Measurements from ENCODE around the gene DCPS. TPM values are rescaled to one million over a fixed set of nuclear protein-coding genes. Genes with fewer than 3 reads are reported as not detected.
"Not testable (repeated sequence)": the region's sequence is repeated elsewhere in the genome, so short reads cannot be mapped to it uniquely, and the experiment has no call there.

Gene DCPS
- total RNA-seq = 10 to 100 TPM in 3 of 4 donors, 1 to 10 TPM in 1; 9.9 to 14.9 (median 10.4) TPM
- 10.6 TPM for polyA plus RNA-seq
- long read RNA-seq, donor 1, transcript DCPS-201 (6 exons, 1,479 nt) = major isoform, 5 of 6 reads
- long read RNA-seq, donor 1, partial matches to known transcripts = 0 of 6 reads
- long read RNA-seq, donor 1, other reads (novel, unspliced or antisense) = 1 of 6 reads
- long read RNA-seq, donor 2, partial matches to known transcripts = 1 of 5 reads
- long read RNA-seq, donor 2, other reads (novel, unspliced or antisense) = 0 of 5 reads
- long read RNA-seq, donor 3, transcript DCPS-201 (6 exons, 1,479 nt) = major isoform, 7 of 7 reads
- long read RNA-seq, donor 3, partial matches to known transcripts = 0 of 7 reads
- long read RNA-seq, donor 3, other reads (novel, unspliced or antisense) = 0 of 7 reads
- long read RNA-seq, donor 4, transcript DCPS-201 (6 exons, 1,479 nt) = major isoform, 6 of 7 reads
- long read RNA-seq, donor 4, partial matches to known transcripts = 0 of 7 reads
- long read RNA-seq, donor 4, other reads (novel, unspliced or antisense) = 1 of 7 reads

DNA sequence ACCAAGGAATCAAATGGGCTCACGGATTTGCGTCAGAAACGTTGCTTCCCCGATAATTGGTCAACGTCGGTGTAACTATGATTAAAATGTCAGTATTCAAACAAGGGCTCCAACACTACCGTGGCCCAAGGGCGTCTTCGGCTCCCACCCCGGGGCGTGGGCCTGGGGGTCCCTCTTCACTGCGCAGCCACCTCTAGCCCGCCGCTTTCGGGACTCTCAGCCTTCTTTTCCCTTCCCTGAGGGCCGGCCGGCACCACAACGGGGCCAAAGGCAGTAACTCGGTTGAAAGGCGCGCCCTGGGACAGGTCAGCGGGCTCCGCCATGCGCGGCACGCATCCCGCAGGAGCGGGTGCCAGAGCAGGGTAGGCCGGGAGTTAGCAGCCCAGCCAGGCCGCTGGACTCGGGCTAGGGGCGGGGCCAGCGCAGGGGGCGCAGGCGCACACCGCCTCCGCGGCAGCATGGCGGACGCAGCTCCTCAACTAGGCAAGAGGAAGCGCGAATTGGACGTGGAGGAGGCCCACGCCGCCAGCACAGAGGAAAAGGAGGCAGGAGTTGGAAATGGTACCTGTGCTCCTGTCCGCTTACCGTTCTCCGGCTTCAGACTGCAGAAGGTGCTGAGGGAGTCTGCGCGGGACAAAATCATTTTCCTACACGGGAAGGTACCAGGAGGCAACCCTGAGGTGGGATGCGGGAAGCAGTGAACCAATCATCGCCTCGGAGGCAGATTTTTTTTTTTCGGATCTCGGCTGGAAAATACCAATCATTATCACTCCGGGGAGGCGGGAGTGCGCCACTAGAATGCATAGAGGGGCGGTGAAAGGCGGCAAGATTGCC, at the start of gene DCPS:
Gene DCPS (plus strand): TSS at position 438 of the 834 bp plus-strand sequence. CDS start 21 bp downstream, at position 459.
- Histone ChIP-seq H3K4me3 (ENCODE audit: low read length) (peak within 1 kb of the TSS; percentile 69), H3K4me1 (ENCODE audit: control insufficient read depth, insufficient read depth, low read length) (no peaks in the 10 kb centered on the region), H3K27ac (ENCODE audit: low read length) (peak within 1 kb of the TSS; percentile 91), H3K27me3 (ENCODE audit: control insufficient read depth, insufficient read depth) (no peaks in the 10 kb centered on the region), H3K9me3 (ENCODE audit: control insufficient read depth, low read length) (no peaks in the 10 kb centered on the region)
- WGBS = 1% methylated on average over 61 of the region's 61 CpGs
- ATAC-seq = peak; percentile 99
- intact Hi-C loops (cut with DNase I) = no loop called here
- DNase-seq = peak; percentile 92 to 97 (median 97)

DNA sequence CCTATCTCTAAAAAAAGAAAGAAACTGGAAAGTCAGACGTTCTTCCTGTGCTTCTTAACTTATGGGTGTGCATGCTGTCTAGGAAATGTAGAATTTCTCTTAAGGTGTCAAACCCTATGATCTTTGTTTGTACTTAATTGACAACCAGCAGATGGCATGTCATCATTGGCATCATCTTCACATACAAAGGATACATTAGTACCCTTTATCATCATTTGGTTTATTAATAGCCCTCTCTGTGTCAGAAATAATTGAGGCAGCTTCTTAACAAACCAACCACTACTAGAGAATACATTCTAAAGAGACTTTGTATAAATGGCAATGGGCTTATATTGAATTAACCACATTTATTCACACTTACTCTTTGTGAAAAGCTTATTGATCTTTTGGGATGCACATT, 49.0 kb upstream of the DCPS start:
- H3K27me3 ChIP-seq (ENCODE audit: control insufficient read depth, insufficient read depth) = no peaks in the 10 kb centered on the region
- ATAC-seq (no peak), DNase-seq (no peak)
- H3K27ac ChIP-seq (ENCODE audit: low read length) = no peak overlapping the region
- intact Hi-C loops (cut with DNase I) = no loop called here
- H3K4me1 ChIP-seq (ENCODE audit: control insufficient read depth, insufficient read depth, low read length) = no peaks in the 10 kb centered on the region
- WGBS = 42% methylated on average over 1 of the region's 1 CpG
- H3K9me3 ChIP-seq (ENCODE audit: control insufficient read depth, low read length) = no peaks in the 10 kb centered on the region
- H3K4me3 ChIP-seq (ENCODE audit: low read length) = no peak overlapping the region

GRCh38 chr11:126255507-126255906, 48.4 kb upstream of the DCPS start:
- H3K9me3 ChIP-seq (ENCODE audit: control insufficient read depth, low read length); ATAC-seq; intact Hi-C loops (cut with DNase I); H3K4me3 ChIP-seq (ENCODE audit: low read length); DNase-seq; H3K27ac ChIP-seq (ENCODE audit: low read length); H3K4me1 ChIP-seq (ENCODE audit: control insufficient read depth, insufficient read depth, low read length); H3K27me3 ChIP-seq (ENCODE audit: control insufficient read depth, insufficient read depth): not testable (repeated sequence)
- 94% methylated on average over 5 of the region's 5 CpGs for WGBS

DNA sequence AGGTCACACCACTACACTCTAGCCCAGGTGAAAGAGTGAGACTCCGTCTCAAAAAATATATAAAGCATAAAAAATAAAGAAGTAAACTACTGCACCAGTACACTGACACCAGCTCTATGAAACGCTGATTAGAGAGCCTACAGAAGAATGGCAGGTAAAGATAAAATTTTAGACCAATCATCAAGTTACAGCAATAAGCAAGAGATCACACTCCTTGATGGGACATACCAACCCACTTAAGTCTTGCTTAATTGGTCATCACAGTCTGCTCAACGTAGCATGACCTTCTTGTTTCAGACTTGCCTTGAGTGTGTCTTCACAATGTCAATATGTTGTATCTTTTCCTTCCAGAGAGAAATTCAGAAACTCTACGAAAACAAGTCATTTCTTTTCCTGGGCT, 47.6 kb upstream of the DCPS start:
- Histone ChIP-seq H3K9me3 (ENCODE audit: control insufficient read depth, low read length) (no peaks in the 10 kb centered on the region), H3K27ac (ENCODE audit: low read length) (no peak overlapping the region), H3K4me3 (ENCODE audit: low read length) (no peak overlapping the region), H3K27me3 (ENCODE audit: control insufficient read depth, insufficient read depth) (no peaks in the 10 kb centered on the region), H3K4me1 (ENCODE audit: control insufficient read depth, insufficient read depth, low read length) (no peaks in the 10 kb centered on the region)
- ATAC-seq = no peak
- 91% methylated on average over 4 of the region's 4 CpGs for WGBS
- DNase-seq = no peak
- intact Hi-C loops (cut with DNase I) = no loop called here

DNA sequence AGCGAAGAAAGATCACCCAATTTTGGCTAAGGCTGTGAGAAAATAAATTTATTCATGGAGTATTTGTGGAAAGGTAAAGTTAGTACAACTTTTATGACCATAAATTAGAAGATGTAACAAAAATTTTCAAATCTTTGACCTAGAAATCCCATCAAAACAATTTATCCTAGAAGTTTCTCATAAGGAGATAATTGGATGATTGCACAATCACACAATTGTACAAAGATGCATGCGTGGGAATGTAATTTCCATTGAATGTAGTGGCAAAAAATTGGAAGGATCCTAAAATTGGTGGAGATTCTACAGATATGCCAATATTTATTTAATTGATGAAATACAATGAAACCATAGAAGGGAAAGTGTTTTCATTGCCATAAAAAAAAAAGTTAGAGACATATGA, 46.7 kb upstream of the DCPS start:
- H3K27ac ChIP-seq (ENCODE audit: low read length) = no peak overlapping the region
- DNase-seq (no peak), ATAC-seq (no peak)
- 87% methylated on average over 2 of the region's 2 CpGs for WGBS
- H3K4me3 ChIP-seq (ENCODE audit: low read length) = no peak overlapping the region
- intact Hi-C loops (cut with DNase I) = no loop called here
- no peaks in the 10 kb centered on the region for H3K27me3 ChIP-seq (ENCODE audit: control insufficient read depth, insufficient read depth)
- H3K4me1 ChIP-seq (ENCODE audit: control insufficient read depth, insufficient read depth, low read length) = no peaks in the 10 kb centered on the region
- no peaks in the 10 kb centered on the region for H3K9me3 ChIP-seq (ENCODE audit: control insufficient read depth, low read length)

DNA sequence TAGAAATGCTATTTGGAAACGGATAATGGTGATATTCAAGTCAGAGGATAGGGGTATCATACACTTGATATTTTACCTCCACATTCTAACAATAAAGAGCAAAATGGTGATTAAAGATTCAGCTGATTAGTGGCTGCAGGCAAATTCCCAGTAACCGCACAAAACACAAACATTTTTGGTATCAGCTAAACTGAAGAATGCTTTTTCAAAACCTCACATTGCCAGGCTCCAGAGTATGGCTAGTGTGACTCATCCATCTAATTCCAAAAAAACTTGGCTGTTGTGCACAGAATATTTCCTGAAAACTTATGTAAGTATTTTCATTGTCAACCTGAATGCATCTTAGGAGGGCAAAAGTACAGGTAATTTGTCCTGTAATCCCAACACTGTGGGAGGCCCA, 46.1 kb upstream of the DCPS start:
- Histone ChIP-seq H3K9me3 (ENCODE audit: control insufficient read depth, low read length) (no peaks in the 10 kb centered on the region), H3K27me3 (ENCODE audit: control insufficient read depth, insufficient read depth) (no peaks in the 10 kb centered on the region), H3K4me1 (ENCODE audit: control insufficient read depth, insufficient read depth, low read length) (no peaks in the 10 kb centered on the region), H3K4me3 (ENCODE audit: low read length) (no peak overlapping the region), H3K27ac (ENCODE audit: low read length) (no peak overlapping the region)
- no peak for ATAC-seq
- intact Hi-C loops (cut with DNase I) = no loop called here
- DNase-seq = no peak
- WGBS = 90% methylated on average over 2 of the region's 2 CpGs

- Histone ChIP-seq H3K27ac (ENCODE audit: low read length) (no peak overlapping the region), H3K27me3 (ENCODE audit: control insufficient read depth, insufficient read depth) (no peaks in the 10 kb centered on the region), H3K9me3 (ENCODE audit: control insufficient read depth, low read length) (no peaks in the 10 kb centered on the region), H3K4me3 (ENCODE audit: low read length) (no peak overlapping the region), H3K4me1 (ENCODE audit: control insufficient read depth, insufficient read depth, low read length) (no peaks in the 10 kb centered on the region)
- intact Hi-C loops (cut with DNase I) = no loop called here
- no peak for DNase-seq
- ATAC-seq = no peak
- WGBS = 92% methylated on average over 6 of the region's 6 CpGs
Observed at GRCh38 chr11:126262216-126262615, 41.6 kb upstream of the DCPS start.

DNA sequence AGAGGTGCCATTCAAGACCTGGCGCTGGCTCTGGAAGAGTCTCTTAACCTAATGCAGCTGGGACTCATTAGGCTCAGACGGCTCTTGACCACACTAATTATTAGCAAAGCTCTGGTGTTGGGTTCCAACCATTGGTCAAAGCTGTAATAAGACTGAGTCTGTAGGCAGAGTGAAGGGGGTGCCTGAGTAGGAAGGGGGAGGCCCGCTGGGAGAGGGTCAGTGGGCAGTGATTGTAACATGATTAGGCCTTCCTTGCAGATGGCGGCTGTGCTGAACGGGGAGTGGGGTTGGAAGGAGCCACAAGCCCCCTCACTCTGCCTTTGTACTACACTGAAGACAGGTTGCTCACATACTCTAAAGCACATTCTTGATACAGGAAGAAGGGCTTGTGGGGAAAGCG, 40.4 kb upstream of the DCPS start:
- H3K27me3 ChIP-seq (ENCODE audit: control insufficient read depth, insufficient read depth) = no peaks in the 10 kb centered on the region
- 88% methylated on average over 6 of the region's 6 CpGs for WGBS
- no peak overlapping the region for H3K27ac ChIP-seq (ENCODE audit: low read length)
- no peak overlapping the region for H3K4me3 ChIP-seq (ENCODE audit: low read length)
- no peak for ATAC-seq
- H3K9me3 ChIP-seq (ENCODE audit: control insufficient read depth, low read length) = no peaks in the 10 kb centered on the region
- intact Hi-C loops (cut with DNase I) = no loop called here
- DNase-seq = no peak
- peaks cover 3% of the 10 kb centered on the region for H3K4me1 ChIP-seq (ENCODE audit: control insufficient read depth, insufficient read depth, low read length)

DNA sequence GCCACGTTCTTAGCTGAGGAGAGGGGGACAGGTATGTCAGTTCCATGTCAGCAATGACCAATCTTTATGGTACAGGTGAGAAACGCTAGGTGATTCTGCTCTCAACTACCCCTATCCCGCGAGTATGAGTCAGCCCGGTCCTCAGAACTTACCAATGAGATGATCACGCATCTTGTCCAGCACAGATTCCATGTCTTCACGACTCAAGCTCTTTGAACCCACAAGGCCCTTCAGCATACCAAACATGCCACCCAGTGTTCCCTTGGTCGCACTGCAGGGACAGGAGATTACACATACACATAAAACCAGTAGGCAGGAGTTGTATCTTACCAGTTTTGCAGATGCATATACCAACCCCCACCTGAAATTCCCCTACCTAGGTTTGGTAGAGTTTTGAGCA, 38.0 kb upstream of the DCPS start:
- no peak for ATAC-seq
- no peaks in the 10 kb centered on the region for H3K9me3 ChIP-seq (ENCODE audit: control insufficient read depth, low read length)
- WGBS = 84% methylated on average over 8 of the region's 8 CpGs
- peaks cover 3% of the 10 kb centered on the region for H3K4me1 ChIP-seq (ENCODE audit: control insufficient read depth, insufficient read depth, low read length)
- no peak overlapping the region for H3K4me3 ChIP-seq (ENCODE audit: low read length)
- no peak overlapping the region for H3K27ac ChIP-seq (ENCODE audit: low read length)
- DNase-seq = no peak
- H3K27me3 ChIP-seq (ENCODE audit: control insufficient read depth, insufficient read depth) = no peaks in the 10 kb centered on the region
- intact Hi-C loops (cut with DNase I) = no loop called here

- Histone ChIP-seq H3K9me3 (ENCODE audit: control insufficient read depth, low read length) (no peaks in the 10 kb centered on the region), H3K4me3 (ENCODE audit: low read length) (peak overlapping the region; percentile 84), H3K27ac (ENCODE audit: low read length) (no peak overlapping the region), H3K27me3 (ENCODE audit: control insufficient read depth, insufficient read depth) (no peaks in the 10 kb centered on the region), H3K4me1 (ENCODE audit: control insufficient read depth, insufficient read depth, low read length) (peaks cover 3% of the 10 kb centered on the region)
- WGBS = 72% methylated on average over 6 of the region's 6 CpGs
- ATAC-seq = no peak
- DNase-seq = no peak
- intact Hi-C loops (cut with DNase I) = no loop called here
Observed at GRCh38 chr11:126267650-126268049, 36.2 kb upstream of the DCPS start.

- ATAC-seq (peak; percentile 16 to 47), DNase-seq (no peak)
- under 1% methylated on average over 23 of the region's 23 CpGs for WGBS
- Histone ChIP-seq H3K9me3 (ENCODE audit: control insufficient read depth, low read length) (no peaks in the 10 kb centered on the region), H3K27ac (ENCODE audit: low read length) (peak overlapping the region; percentile 85), H3K27me3 (ENCODE audit: control insufficient read depth, insufficient read depth) (no peaks in the 10 kb centered on the region), H3K4me1 (ENCODE audit: control insufficient read depth, insufficient read depth, low read length) (peaks cover 3% of the 10 kb centered on the region), H3K4me3 (ENCODE audit: low read length) (peak overlapping the region; percentile 84)
- intact Hi-C loops (cut with DNase I) = no loop called here
Observed at GRCh38 chr11:126268361-126268707, 35.5 kb upstream of the DCPS start.

Data from right cardiac atrium (tissue), 5 donors.